Measurements from ENCODE around the gene DAAM2. TPM values are rescaled to one million over a fixed set of nuclear protein-coding genes. Genes with fewer than 3 reads are reported as not detected.

DAAM2 gene
- total RNA-seq, 1 donor from 2014 or later, result 0.59 TPM

GRCh38 chr6:39908838-39909583 is 116.8 kb downstream of the DAAM2 start:
- H3K27ac Mint-ChIP-seq (ENCODE audit: unreplicated experiment), result no peak overlapping the region
- no peak for TF ChIP-seq CTCF (IDR thresholded peaks at IDR 0.05; ENCODE audit: partially characterized antibody, unreplicated experiment)
- H3K27me3 Mint-ChIP-seq (ENCODE audit: unreplicated experiment), result no peaks in the 10 kb centered on the region
- no peak for DNase-seq
- H3K4me3 Mint-ChIP-seq (ENCODE audit: unreplicated experiment), result no peak overlapping the region
- no peaks in the 10 kb centered on the region for H3K9me3 Mint-ChIP-seq (ENCODE audit: unreplicated experiment)
- no peaks in the 10 kb centered on the region for H3K4me1 Mint-ChIP-seq (ENCODE audit: low read depth, unreplicated experiment)
- no peaks in the 10 kb centered on the region for H3K36me3 Mint-ChIP-seq (ENCODE audit: unreplicated experiment)

- Mint-ChIP-seq H3K27ac (ENCODE audit: unreplicated experiment) (no peak overlapping the region), H3K4me1 (ENCODE audit: low read depth, unreplicated experiment) (no peaks in the 10 kb centered on the region), H3K4me3 (ENCODE audit: unreplicated experiment) (no peak overlapping the region), H3K27me3 (ENCODE audit: unreplicated experiment) (no peaks in the 10 kb centered on the region), H3K9me3 (ENCODE audit: unreplicated experiment) (no peaks in the 10 kb centered on the region), H3K36me3 (ENCODE audit: unreplicated experiment) (no peaks in the 10 kb centered on the region)
- DNase-seq, result no peak
- TF ChIP-seq CTCF (IDR thresholded peaks at IDR 0.05; ENCODE audit: partially characterized antibody, unreplicated experiment), result no peak
Observed at GRCh38 chr6:39909701-39910100, 117.5 kb downstream of the DAAM2 start.

GRCh38 chr6:39910164-39910563 is 118.0 kb downstream of the DAAM2 start:
- Mint-ChIP-seq H3K27ac (ENCODE audit: unreplicated experiment) (no peak overlapping the region), H3K27me3 (ENCODE audit: unreplicated experiment) (no peaks in the 10 kb centered on the region), H3K36me3 (ENCODE audit: unreplicated experiment) (no peaks in the 10 kb centered on the region), H3K9me3 (ENCODE audit: unreplicated experiment) (no peaks in the 10 kb centered on the region), H3K4me1 (ENCODE audit: low read depth, unreplicated experiment) (no peaks in the 10 kb centered on the region), H3K4me3 (ENCODE audit: unreplicated experiment) (no peak overlapping the region)
- TF ChIP-seq CTCF (IDR thresholded peaks at IDR 0.05; ENCODE audit: partially characterized antibody, unreplicated experiment), result no peak
- no peak for DNase-seq

GRCh38 chr6:39910744-39911143 is 118.6 kb downstream of the DAAM2 start:
- no peak overlapping the region for H3K4me3 Mint-ChIP-seq (ENCODE audit: unreplicated experiment)

More at GRCh38 chr6:39910744-39911143, 118.6 kb downstream of the DAAM2 start:
- no peak for TF ChIP-seq CTCF (IDR thresholded peaks at IDR 0.05; ENCODE audit: partially characterized antibody, unreplicated experiment)
- no peaks in the 10 kb centered on the region for H3K9me3 Mint-ChIP-seq (ENCODE audit: unreplicated experiment)
- no peaks in the 10 kb centered on the region for H3K36me3 Mint-ChIP-seq (ENCODE audit: unreplicated experiment)
- no peak overlapping the region for H3K27ac Mint-ChIP-seq (ENCODE audit: unreplicated experiment)
- DNase-seq, result no peak
- H3K4me1 Mint-ChIP-seq (ENCODE audit: low read depth, unreplicated experiment), result no peaks in the 10 kb centered on the region
- H3K27me3 Mint-ChIP-seq (ENCODE audit: unreplicated experiment), result no peaks in the 10 kb centered on the region

All from glutamatergic neuron (in vitro differentiated cells).